Liver (tissue), 9 donors: ENCODE results near the gene ARHGEF10L. TPM values are rescaled to one million over a fixed set of nuclear protein-coding genes. Genes with fewer than 3 reads are reported as not detected.

Experiments used
- DNase-seq: peaks from one replicate; pipeline ENCODE4 v3.0.0-alpha.2; 2017; ENCODE audit warnings: low spot score
- H3K27ac ChIP-seq, 2 donors: one replicate each; pipeline ENCODE4 v1.7.0; 2013; ENCODE audit warnings: inconsistent platforms in 2 of 2, low read length in 2 of 2, control low read depth in 1 of 2, low read depth in 1 of 2, mild to moderate bottlenecking in 1 of 2
- H3K27me3 ChIP-seq, 4 donors: one replicate each; pipeline versions ENCODE4 v1.6.1 to v1.7.0; 2013; ENCODE audit warnings: low read length in 3 of 4, inconsistent platforms in 1 of 4, mild to moderate bottlenecking in 1 of 4, moderate library complexity in 1 of 4; ENCODE audit not compliant: control insufficient read depth in 4 of 4, insufficient read depth in 4 of 4
- H3K36me3 ChIP-seq, 4 donors: one replicate each; pipeline versions ENCODE4 v1.6.1 to v1.7.0; 2013; ENCODE audit warnings: low read length in 3 of 4, mild to moderate bottlenecking in 3 of 4, low read depth in 1 of 4, moderate library complexity in 1 of 4; ENCODE audit not compliant: control insufficient read depth in 4 of 4, insufficient read depth in 3 of 4
- H3K4me1 ChIP-seq, 4 donors: one replicate each; pipeline versions ENCODE4 v1.6.1 to v1.7.0; 2013; ENCODE audit warnings: low read length in 3 of 4, mild to moderate bottlenecking in 3 of 4, moderate library complexity in 1 of 4; ENCODE audit not compliant: control insufficient read depth in 4 of 4, insufficient read depth in 4 of 4
- H3K4me3 ChIP-seq, 3 donors: one replicate each; pipeline versions ENCODE4 v1.6.1 to v1.7.0; 2013; ENCODE audit warnings: low read length in 3 of 3, control low read depth in 1 of 3, low read depth in 1 of 3, mild to moderate bottlenecking in 1 of 3
- H3K9ac ChIP-seq, 2 donors: one replicate each; pipeline ENCODE4 v1.7.0; 2013; ENCODE audit warnings: low read length in 2 of 2, mild to moderate bottlenecking in 2 of 2, moderate library complexity in 2 of 2, control low read depth in 1 of 2, low read depth in 1 of 2
- H3K9me3 ChIP-seq, 4 donors: one replicate each; pipeline versions ENCODE4 v1.6.1 to v1.7.0; 2013; ENCODE audit warnings: low read length in 3 of 4; ENCODE audit not compliant: control insufficient read depth in 4 of 4
- EGR1 ChIP-seq, 2 donors: IDR thresholded peaks; 2 replicates each; pipeline ENCODE4 v1.6.1; 2016 to 2018; ENCODE audit warnings: antibody characterized with exemption in 2 of 2, low read depth in 2 of 2
- FOXA1 ChIP-seq: IDR thresholded peaks from 2 replicates; pipeline ENCODE4 v1.6.1; 2016; ENCODE audit warnings: antibody characterized with exemption
- FOXA2 ChIP-seq: IDR thresholded peaks from 2 replicates; pipeline ENCODE4 v1.6.1; 2016; ENCODE audit warnings: antibody characterized with exemption
- GABPA ChIP-seq, 2 donors: IDR thresholded peaks in 1 of 2; conservative IDR thresholded peaks in 1 of 2; 2 replicates each; pipeline ENCODE4 v1.6.1; 2016; ENCODE audit warnings: antibody characterized with exemption in 2 of 2, mild to moderate bottlenecking in 1 of 2, moderate library complexity in 1 of 2
- HNF4A ChIP-seq, 2 donors: conservative IDR thresholded peaks; 2 replicates each; pipeline ENCODE4 v1.6.1; 2016; ENCODE audit warnings: antibody characterized with exemption in 2 of 2, mild to moderate bottlenecking in 2 of 2
- HNF4G ChIP-seq: IDR thresholded peaks from 2 replicates; pipeline ENCODE4 v1.6.1; 2016; ENCODE audit warnings: antibody characterized with exemption
- JUND ChIP-seq, 2 donors: IDR thresholded peaks; 2 replicates each; pipeline ENCODE4 v1.6.1; 2016; ENCODE audit warnings: antibody characterized with exemption in 2 of 2
- NR2F2 ChIP-seq: IDR thresholded peaks from 2 replicates; pipeline ENCODE4 v1.6.1; 2016; ENCODE audit warnings: antibody characterized with exemption
- RAD21 ChIP-seq, 2 donors: IDR thresholded peaks; 2 replicates each; pipeline ENCODE4 v1.6.1; 2016; ENCODE audit warnings: antibody characterized with exemption in 2 of 2, mild to moderate bottlenecking in 2 of 2
- RXRA ChIP-seq, 2 donors: IDR thresholded peaks; 2 replicates each; pipeline ENCODE4 v1.6.1; 2017 to 2018; ENCODE audit warnings: antibody characterized with exemption in 2 of 2, mild to moderate bottlenecking in 1 of 2
- SP1 ChIP-seq: IDR thresholded peaks from 2 replicates; pipeline ENCODE4 v1.6.1; 2018; ENCODE audit warnings: antibody characterized with exemption, mild to moderate bottlenecking
- TAF1 ChIP-seq: conservative IDR thresholded peaks from 2 replicates; pipeline ENCODE4 v1.6.1; 2016; ENCODE audit warnings: antibody characterized with exemption, mild to moderate bottlenecking
- YY1 ChIP-seq: IDR thresholded peaks from 2 replicates; pipeline ENCODE4 v1.6.1; 2016; ENCODE audit warnings: antibody characterized with exemption, mild to moderate bottlenecking
- WGBS: extraction: QIAGEN DNeasy Blood & Tissue Kit; methylation state at CpG from one replicate; pipeline ENCODE4 v1.1.7; 2013; 5-methylcytosine and 5-hydroxymethylcytosine counted together
- polyA plus RNA-seq, 2 donors: library from polyadenylated mRNA; stranded (reverse) in 1 of 2; unstranded in 1 of 2; fragments of 200-250 nt in 1 of 2; fragments of >200 nt in 1 of 2; fragmentation: Nextera tagmentation in 1 of 2; extraction: Ambion mirVana in 1 of 2; gene quantifications; one replicate each; pipeline versions ENCODE4 v1.2.1 to v1.2.3, GENCODE V29; 2013 to 2015
- total RNA-seq, 2 donors: library from RNA; depleted of rRNA; stranded (reverse); fragments of >200 nt; gene quantifications; one replicate each; pipeline ENCODE4 v1.2.3, GENCODE V29; 2014
- TF ChIP-seq, protein P1 (sequence below): IDR thresholded peaks from 2 replicates; pipeline ENCODE4 v1.6.1; 2016; ENCODE audit warnings: antibody characterized with exemption
- TF ChIP-seq, protein P2 (sequence below): fragments of 150-350 bp; IDR thresholded peaks from 2 replicates; pipeline ENCODE4 v1.5.1; 2017; ENCODE audit warnings: improper control_type of control experiment, low read depth, low read length; ENCODE audit not compliant: missing input control
- TF ChIP-seq, protein P3 (sequence below): IDR thresholded peaks from 2 replicates; pipeline ENCODE4 v1.6.1; 2016; ENCODE audit warnings: antibody characterized with exemption, mild to moderate bottlenecking
- TF ChIP-seq, protein P4 (sequence below): IDR thresholded peaks from 2 replicates; pipeline ENCODE4 v1.6.1; 2016; ENCODE audit warnings: antibody characterized with exemption
- TF ChIP-seq, protein P5 (sequence below): IDR thresholded peaks from 2 replicates; pipeline ENCODE4 v1.6.1; 2016; ENCODE audit warnings: antibody characterized with exemption
- donor health status: healthy.
- donor health status: healthy.
- donor health status: healthy.
- donor health status: healthy.
- donor health status: healthy.

ARHGEF10L gene
- total and polyA plus RNA-seq, 4 donors = 26.3 to 169 (median 57.5) TPM

DNA sequence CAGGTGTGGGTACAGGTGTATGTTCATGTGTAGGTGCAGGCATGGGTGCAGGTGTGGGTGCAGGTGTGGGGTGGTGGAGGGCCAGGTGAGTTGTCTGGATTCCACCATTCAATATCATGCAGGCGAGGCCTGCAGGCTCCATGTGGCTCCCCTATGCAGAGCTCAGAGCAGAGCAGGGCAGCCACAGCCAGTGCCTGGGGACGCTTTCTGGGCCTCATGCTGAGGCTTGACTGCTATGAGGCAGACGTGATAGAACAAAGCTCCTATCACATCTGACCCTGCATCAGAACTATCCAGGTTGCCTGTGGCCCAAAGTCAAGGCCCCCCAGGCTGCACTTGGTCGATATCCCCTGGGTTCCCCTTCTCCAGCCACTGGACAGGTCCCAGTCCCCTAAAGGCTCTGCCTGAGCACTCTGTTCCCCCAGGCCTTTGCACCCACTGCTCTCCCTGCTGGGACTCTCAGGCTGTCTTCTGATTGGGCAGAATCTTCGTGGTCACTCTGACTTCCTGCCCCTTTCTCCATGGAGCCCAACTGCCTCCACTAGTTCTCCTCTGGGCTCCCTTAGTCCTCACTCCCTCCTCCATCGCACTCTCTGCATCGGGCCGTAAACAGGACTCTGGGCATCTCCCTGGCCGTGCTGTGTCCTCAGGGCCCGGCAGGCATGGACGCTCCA is 137.0 kb downstream of the ARHGEF10L start:
- Histone ChIP-seq H3K27me3 (no peaks in the 10 kb centered on the region), H3K9ac (no peak overlapping the region), H3K9me3 (no peaks in the 10 kb centered on the region), H3K4me1 (no peaks in the 10 kb centered on the region), H3K36me3 (peaks cover 12 to 81% (median 36%) of the 10 kb centered on the region in 4 donors), H3K4me3 (no peak overlapping the region), H3K27ac (no peak overlapping the region)
- TF ChIP-seq, protein P1, sequence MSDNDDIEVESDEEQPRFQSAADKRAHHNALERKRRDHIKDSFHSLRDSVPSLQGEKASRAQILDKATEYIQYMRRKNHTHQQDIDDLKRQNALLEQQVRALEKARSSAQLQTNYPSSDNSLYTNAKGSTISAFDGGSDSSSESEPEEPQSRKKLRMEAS = no peak
- no peak for TF ChIP-seq HNF4G
- no peak for TF ChIP-seq RAD21 (IDR thresholded peaks at IDR 0.05)
- no peak for TF ChIP-seq SP1
- TF ChIP-seq, protein P2, sequence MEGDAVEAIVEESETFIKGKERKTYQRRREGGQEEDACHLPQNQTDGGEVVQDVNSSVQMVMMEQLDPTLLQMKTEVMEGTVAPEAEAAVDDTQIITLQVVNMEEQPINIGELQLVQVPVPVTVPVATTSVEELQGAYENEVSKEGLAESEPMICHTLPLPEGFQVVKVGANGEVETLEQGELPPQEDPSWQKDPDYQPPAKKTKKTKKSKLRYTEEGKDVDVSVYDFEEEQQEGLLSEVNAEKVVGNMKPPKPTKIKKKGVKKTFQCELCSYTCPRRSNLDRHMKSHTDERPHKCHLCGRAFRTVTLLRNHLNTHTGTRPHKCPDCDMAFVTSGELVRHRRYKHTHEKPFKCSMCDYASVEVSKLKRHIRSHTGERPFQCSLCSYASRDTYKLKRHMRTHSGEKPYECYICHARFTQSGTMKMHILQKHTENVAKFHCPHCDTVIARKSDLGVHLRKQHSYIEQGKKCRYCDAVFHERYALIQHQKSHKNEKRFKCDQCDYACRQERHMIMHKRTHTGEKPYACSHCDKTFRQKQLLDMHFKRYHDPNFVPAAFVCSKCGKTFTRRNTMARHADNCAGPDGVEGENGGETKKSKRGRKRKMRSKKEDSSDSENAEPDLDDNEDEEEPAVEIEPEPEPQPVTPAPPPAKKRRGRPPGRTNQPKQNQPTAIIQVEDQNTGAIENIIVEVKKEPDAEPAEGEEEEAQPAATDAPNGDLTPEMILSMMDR = no peak
- TF ChIP-seq, protein P3, sequence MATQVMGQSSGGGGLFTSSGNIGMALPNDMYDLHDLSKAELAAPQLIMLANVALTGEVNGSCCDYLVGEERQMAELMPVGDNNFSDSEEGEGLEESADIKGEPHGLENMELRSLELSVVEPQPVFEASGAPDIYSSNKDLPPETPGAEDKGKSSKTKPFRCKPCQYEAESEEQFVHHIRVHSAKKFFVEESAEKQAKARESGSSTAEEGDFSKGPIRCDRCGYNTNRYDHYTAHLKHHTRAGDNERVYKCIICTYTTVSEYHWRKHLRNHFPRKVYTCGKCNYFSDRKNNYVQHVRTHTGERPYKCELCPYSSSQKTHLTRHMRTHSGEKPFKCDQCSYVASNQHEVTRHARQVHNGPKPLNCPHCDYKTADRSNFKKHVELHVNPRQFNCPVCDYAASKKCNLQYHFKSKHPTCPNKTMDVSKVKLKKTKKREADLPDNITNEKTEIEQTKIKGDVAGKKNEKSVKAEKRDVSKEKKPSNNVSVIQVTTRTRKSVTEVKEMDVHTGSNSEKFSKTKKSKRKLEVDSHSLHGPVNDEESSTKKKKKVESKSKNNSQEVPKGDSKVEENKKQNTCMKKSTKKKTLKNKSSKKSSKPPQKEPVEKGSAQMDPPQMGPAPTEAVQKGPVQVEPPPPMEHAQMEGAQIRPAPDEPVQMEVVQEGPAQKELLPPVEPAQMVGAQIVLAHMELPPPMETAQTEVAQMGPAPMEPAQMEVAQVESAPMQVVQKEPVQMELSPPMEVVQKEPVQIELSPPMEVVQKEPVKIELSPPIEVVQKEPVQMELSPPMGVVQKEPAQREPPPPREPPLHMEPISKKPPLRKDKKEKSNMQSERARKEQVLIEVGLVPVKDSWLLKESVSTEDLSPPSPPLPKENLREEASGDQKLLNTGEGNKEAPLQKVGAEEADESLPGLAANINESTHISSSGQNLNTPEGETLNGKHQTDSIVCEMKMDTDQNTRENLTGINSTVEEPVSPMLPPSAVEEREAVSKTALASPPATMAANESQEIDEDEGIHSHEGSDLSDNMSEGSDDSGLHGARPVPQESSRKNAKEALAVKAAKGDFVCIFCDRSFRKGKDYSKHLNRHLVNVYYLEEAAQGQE = no peak
- TF ChIP-seq TAF1 = no peak
- TF ChIP-seq, protein P4, sequence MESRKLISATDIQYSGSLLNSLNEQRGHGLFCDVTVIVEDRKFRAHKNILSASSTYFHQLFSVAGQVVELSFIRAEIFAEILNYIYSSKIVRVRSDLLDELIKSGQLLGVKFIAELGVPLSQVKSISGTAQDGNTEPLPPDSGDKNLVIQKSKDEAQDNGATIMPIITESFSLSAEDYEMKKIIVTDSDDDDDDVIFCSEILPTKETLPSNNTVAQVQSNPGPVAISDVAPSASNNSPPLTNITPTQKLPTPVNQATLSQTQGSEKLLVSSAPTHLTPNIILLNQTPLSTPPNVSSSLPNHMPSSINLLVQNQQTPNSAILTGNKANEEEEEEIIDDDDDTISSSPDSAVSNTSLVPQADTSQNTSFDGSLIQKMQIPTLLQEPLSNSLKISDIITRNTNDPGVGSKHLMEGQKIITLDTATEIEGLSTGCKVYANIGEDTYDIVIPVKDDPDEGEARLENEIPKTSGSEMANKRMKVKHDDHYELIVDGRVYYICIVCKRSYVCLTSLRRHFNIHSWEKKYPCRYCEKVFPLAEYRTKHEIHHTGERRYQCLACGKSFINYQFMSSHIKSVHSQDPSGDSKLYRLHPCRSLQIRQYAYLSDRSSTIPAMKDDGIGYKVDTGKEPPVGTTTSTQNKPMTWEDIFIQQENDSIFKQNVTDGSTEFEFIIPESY = no peak
- TF ChIP-seq EGR1 (IDR thresholded peaks at IDR 0.05; ENCODE audit: low read depth in 2 of 2) = no peak
- TF ChIP-seq FOXA1 = no peak
- no peak for TF ChIP-seq FOXA2
- no peak for TF ChIP-seq GABPA (IDR thresholded peaks at IDR 0.05 in 1 of 2, conservative IDR thresholded peaks at IDR 0.05 in 1 of 2)
- TF ChIP-seq, protein P5, sequence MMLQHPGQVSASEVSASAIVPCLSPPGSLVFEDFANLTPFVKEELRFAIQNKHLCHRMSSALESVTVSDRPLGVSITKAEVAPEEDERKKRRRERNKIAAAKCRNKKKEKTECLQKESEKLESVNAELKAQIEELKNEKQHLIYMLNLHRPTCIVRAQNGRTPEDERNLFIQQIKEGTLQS = no peak
- no peak for TF ChIP-seq NR2F2
- TF ChIP-seq HNF4A (conservative IDR thresholded peaks at IDR 0.05) = no peak
- no peak for TF ChIP-seq YY1
- TF ChIP-seq RXRA (IDR thresholded peaks at IDR 0.05) = no peak
- TF ChIP-seq JUND (IDR thresholded peaks at IDR 0.05) = no peak
- no peak for DNase-seq
- WGBS = 83% methylated on average over 11 of the region's 11 CpGs
